ENCODE data around the gene METRNL. TPM values are rescaled to one million over a fixed set of nuclear protein-coding genes. Genes with fewer than 3 reads are reported as not detected.
A peak's percentile ranks its signal among the peaks of the same experiment; 100 is the strongest.

Gene METRNL
- total RNA-seq, 1 donor from 2014 or later: 63.8 TPM

DNA sequence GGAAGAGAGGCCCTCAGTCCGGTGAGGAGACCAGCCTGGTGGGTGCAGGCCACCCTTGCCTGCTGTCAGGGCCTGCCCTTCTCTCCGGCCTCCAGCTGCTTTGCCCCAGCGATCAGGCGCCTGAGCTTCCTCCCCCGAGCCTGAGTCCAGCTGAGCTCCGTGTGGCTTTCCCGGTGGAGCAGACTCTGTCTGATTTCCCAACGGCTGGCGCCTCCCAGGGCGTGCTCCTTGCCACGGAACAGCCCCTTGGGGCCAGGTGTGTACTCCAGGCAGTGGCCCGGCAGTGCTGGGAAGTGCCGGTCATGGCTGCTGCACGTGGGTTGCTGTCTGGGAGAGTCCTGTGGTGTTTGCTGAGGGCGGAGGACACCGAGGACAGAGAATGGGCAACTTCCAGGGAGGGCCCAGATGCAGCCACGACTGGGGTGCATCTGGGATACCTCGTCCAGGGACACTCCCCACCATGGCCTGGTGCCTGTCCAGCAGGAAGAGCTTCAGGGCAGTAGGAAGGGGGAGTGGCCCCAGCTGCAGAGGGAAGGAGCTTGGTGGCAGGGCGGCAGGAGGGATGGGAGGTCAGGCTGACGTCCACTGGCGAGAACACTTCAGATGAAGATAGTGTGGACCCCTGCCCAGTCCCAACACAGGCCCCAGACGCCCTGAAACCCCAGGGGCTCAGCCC lies 22.5 kb downstream of the METRNL start:
- Mint-ChIP-seq H3K27me3 (ENCODE audit: low read depth) (no peaks in the 10 kb centered on the region), H3K36me3 (ENCODE audit: low read depth) (no peaks in the 10 kb centered on the region), H3K9me3 (ENCODE audit: low read depth) (no peaks in the 10 kb centered on the region), H3K27ac (ENCODE audit: unreplicated experiment) (peak overlapping the region; percentile 63), H3K4me1 (ENCODE audit: low read depth) (peaks cover 68% of the 10 kb centered on the region), H3K4me3 (ENCODE audit: unreplicated experiment) (no peak overlapping the region)
- TF ChIP-seq, protein P1, sequence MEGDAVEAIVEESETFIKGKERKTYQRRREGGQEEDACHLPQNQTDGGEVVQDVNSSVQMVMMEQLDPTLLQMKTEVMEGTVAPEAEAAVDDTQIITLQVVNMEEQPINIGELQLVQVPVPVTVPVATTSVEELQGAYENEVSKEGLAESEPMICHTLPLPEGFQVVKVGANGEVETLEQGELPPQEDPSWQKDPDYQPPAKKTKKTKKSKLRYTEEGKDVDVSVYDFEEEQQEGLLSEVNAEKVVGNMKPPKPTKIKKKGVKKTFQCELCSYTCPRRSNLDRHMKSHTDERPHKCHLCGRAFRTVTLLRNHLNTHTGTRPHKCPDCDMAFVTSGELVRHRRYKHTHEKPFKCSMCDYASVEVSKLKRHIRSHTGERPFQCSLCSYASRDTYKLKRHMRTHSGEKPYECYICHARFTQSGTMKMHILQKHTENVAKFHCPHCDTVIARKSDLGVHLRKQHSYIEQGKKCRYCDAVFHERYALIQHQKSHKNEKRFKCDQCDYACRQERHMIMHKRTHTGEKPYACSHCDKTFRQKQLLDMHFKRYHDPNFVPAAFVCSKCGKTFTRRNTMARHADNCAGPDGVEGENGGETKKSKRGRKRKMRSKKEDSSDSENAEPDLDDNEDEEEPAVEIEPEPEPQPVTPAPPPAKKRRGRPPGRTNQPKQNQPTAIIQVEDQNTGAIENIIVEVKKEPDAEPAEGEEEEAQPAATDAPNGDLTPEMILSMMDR (IDR thresholded peaks at IDR 0.05): no peak
- DNase-seq (ENCODE audit: low spot score): no peak

DNA sequence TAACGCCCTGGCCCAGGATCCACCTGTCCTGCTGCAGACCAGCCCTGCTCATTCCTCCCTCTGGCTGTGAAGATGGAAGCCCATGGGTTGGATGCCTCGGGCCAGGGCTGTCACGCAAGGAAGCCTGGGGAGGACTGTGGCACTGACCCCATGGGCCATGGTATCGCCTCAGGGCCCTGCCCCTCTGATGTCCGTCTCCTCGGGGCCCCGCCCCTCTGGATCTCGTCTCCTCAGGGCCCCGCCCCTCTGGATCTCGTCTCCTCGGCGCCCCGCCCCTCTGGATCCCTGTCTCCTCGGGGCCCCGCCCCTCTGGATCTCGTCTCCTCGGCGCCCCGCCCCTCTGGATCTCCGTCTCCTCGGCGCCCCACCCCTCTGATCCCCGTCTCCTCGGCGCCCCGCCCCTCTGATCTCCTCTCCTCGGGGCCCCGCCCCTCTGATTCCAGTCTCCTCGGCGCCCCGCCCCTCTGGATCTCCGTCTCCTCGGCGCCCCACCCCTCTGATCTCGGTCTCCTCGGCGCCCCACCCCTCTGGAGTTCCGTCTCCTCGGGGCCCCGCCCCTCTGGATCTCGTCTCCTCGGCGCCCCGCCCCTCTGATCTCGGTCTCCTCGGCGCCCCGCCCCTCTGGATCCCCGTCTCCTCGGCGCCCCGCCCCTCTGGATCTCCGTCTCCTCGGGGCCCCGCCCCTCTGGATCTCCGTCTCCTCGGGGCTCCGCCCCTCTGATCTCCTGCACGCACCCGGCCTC lies 24.0 kb downstream of the METRNL start:
- peaks cover 75% of the 10 kb centered on the region for H3K4me1 Mint-ChIP-seq (ENCODE audit: low read depth)
- DNase-seq (ENCODE audit: low spot score): no peak
- TF ChIP-seq, protein P1 (IDR thresholded peaks at IDR 0.05): no peak
- no peaks in the 10 kb centered on the region for H3K36me3 Mint-ChIP-seq (ENCODE audit: low read depth)
- no peak overlapping the region for H3K4me3 Mint-ChIP-seq (ENCODE audit: unreplicated experiment)
- no peaks in the 10 kb centered on the region for H3K27me3 Mint-ChIP-seq (ENCODE audit: low read depth)
- H3K9me3 Mint-ChIP-seq (ENCODE audit: low read depth): no peaks in the 10 kb centered on the region
- no peak overlapping the region for H3K27ac Mint-ChIP-seq (ENCODE audit: unreplicated experiment)

GRCh38 chr17:83103943-83104311 lies 24.5 kb downstream of the METRNL start:
- Mint-ChIP-seq H3K4me1 (ENCODE audit: low read depth) (peaks cover 78% of the 10 kb centered on the region), H3K9me3 (ENCODE audit: low read depth) (no peaks in the 10 kb centered on the region), H3K27me3 (ENCODE audit: low read depth) (no peaks in the 10 kb centered on the region), H3K27ac (ENCODE audit: unreplicated experiment) (no peak overlapping the region), H3K36me3 (ENCODE audit: low read depth) (no peaks in the 10 kb centered on the region), H3K4me3 (ENCODE audit: unreplicated experiment) (no peak overlapping the region)
- TF ChIP-seq, protein P1 (IDR thresholded peaks at IDR 0.05): no peak
- no peak for DNase-seq (ENCODE audit: low spot score)

DNA sequence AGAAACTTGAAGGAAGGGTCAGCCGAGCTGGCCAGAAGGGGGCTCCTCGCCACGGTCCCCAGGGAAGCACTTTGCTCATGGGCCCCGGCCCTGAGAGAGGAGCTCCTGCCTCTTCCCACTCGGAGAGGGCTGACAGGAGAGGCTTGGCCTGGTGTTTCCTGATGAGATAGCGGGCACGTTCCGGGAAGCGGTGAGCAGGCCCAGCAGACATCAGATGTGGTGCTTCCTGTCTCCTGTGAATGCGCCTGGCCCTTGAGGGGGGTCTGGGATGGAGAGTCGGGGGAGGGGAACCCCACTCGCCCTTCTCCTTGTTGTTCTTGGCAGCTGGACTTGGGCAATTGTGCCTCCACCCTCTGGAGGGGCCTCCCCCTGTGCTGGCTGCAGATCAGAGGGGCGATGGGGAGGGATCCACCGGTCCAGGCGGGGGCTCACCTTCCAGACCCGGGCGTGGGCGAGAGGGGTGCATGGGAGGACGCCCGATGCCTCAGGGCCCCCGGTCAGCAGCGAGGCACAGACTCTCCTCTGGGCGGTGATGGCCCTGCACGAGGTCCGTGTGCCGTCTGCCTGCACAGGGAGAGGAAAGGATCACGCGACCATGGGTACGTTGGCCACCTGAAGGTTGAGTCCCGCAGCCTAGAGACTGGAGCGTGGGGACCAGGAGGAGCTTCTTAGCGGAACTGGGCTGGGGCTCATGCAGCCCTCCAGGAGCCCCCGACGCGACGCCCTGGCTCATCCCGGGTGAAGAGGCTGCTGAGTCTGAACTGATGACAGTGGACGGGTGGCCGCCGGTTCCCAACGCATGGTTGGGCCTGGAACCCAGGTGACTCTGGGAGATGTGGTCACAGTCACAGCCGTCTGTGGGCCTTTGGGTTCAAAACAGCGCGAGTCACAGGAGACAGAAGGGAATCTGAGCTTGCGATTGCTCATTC lies 25.4 kb downstream of the METRNL start:
- DNase-seq (ENCODE audit: low spot score): no peak
- H3K4me1 Mint-ChIP-seq (ENCODE audit: low read depth): peaks cover 78% of the 10 kb centered on the region
- H3K4me3 Mint-ChIP-seq (ENCODE audit: unreplicated experiment): no peak overlapping the region
- no peak overlapping the region for H3K27ac Mint-ChIP-seq (ENCODE audit: unreplicated experiment)
- TF ChIP-seq, protein P1 (IDR thresholded peaks at IDR 0.05): no peak
- H3K36me3 Mint-ChIP-seq (ENCODE audit: low read depth): no peaks in the 10 kb centered on the region
- no peaks in the 10 kb centered on the region for H3K27me3 Mint-ChIP-seq (ENCODE audit: low read depth)
- H3K9me3 Mint-ChIP-seq (ENCODE audit: low read depth): no peaks in the 10 kb centered on the region

DNA sequence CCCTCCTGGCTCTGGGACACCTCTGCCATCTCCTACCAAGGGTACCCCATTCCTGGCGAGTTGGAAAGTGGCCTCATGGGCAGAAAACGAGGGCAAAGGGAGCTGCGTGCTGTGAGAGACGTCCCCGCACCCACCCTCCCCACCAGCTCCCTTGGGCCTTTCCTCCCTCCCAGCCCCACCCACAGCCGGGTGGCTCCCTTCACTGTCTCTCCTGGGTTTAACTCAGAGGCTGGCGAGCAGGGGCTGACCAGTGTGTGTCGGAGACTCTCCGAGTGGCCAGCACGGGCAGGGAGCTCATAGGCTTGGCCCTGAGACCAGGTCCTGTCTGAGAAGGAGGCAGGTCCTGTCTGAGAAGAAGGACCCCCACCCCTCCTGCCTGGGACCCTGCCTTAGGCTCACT lies 26.1 kb downstream of the METRNL start:
- peaks cover 79% of the 10 kb centered on the region for H3K4me1 Mint-ChIP-seq (ENCODE audit: low read depth)
- H3K27ac Mint-ChIP-seq (ENCODE audit: unreplicated experiment): no peak overlapping the region
- no peak overlapping the region for H3K4me3 Mint-ChIP-seq (ENCODE audit: unreplicated experiment)
- H3K36me3 Mint-ChIP-seq (ENCODE audit: low read depth): no peaks in the 10 kb centered on the region
- H3K9me3 Mint-ChIP-seq (ENCODE audit: low read depth): no peaks in the 10 kb centered on the region
- H3K27me3 Mint-ChIP-seq (ENCODE audit: low read depth): no peaks in the 10 kb centered on the region
- no peak for DNase-seq (ENCODE audit: low spot score)
- TF ChIP-seq, protein P1 (IDR thresholded peaks at IDR 0.05): no peak

All from chondrocyte (in vitro differentiated cells).